Endothelial cell (in vitro differentiated cells): ENCODE results near the gene BEND6. TPM values are rescaled to one million over a fixed set of nuclear protein-coding genes. Genes with fewer than 3 reads are reported as not detected.

Experiments used
- DNase-seq: peaks from one replicate; pipeline ENCODE4 v3.0.0; 2021; ENCODE audit warnings: low spot score
- H3K27ac Mint-ChIP-seq: one replicate; pipeline ENCODE4 v1.8.0; 2021; ENCODE audit warnings: mixed read lengths, inconsistent platforms; ENCODE audit not compliant: unreplicated experiment
- H3K27me3 Mint-ChIP-seq: one replicate; pipeline ENCODE4 v1.8.0; 2021; ENCODE audit warnings: mild to moderate bottlenecking, moderate library complexity, mixed read lengths, inconsistent platforms; ENCODE audit not compliant: unreplicated experiment
- H3K36me3 Mint-ChIP-seq: one replicate; pipeline ENCODE4 v1.8.0; 2021; ENCODE audit warnings: mild to moderate bottlenecking, low read depth, mixed read lengths, inconsistent platforms; ENCODE audit not compliant: unreplicated experiment
- H3K4me1 Mint-ChIP-seq: one replicate; pipeline ENCODE4 v1.8.0; 2021; ENCODE audit warnings: mild to moderate bottlenecking, mixed read lengths, inconsistent platforms; ENCODE audit not compliant: unreplicated experiment
- H3K4me3 Mint-ChIP-seq: one replicate; pipeline ENCODE4 v1.8.0; 2021; ENCODE audit warnings: mild to moderate bottlenecking, mixed read lengths, inconsistent platforms; ENCODE audit not compliant: unreplicated experiment
- H3K9me3 Mint-ChIP-seq: one replicate; pipeline ENCODE4 v1.8.0; 2021; ENCODE audit warnings: mixed read lengths, inconsistent platforms; ENCODE audit not compliant: unreplicated experiment
- CTCF ChIP-seq: fragments of 200-600 bp; sonication (generic); IDR thresholded peaks from one replicate; pipeline ENCODE4 v1.5.0; 2021; ENCODE audit warnings: antibody characterized with exemption; ENCODE audit not compliant: unreplicated experiment
- total RNA-seq: library from RNA; stranded (reverse); fragmentation: NEBNext Ultra II Directional; extraction: Animal tissue kit (Norgen Biotek cat#: 25700); gene quantifications from one replicate; pipeline ENCODE4 v1.2.1, GENCODE V29; 2021; ENCODE audit not compliant: unreplicated experiment

The BEND6 gene
- total RNA-seq, 1 donor from 2014 or later = 0.97 TPM

DNA sequence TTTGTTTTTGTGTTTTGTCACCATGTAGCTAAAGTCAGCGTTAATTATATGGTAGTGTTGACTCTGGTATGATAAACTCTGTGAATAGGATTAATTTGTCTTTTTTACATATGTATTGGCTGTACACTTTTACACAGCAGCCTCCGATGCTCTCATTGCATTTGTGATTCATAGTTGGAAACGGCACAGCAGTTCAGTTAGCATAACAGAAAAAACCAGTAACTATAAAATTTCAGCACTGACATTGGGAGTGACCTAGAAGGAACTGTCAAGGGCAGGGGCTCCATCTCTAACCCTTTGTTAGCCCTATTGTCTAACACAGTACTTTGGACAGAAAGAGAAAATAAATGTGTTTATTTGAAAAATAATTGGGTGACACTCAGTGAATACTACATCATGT, 5.6 kb upstream of the BEND6 start:
- TF ChIP-seq CTCF = no peak
- Mint-ChIP-seq H3K9me3 (no peaks in the 10 kb centered on the region), H3K4me3 (no peak overlapping the region), H3K36me3 (no peaks in the 10 kb centered on the region), H3K27ac (no peak overlapping the region), H3K4me1 (peaks cover 12% of the 10 kb centered on the region), H3K27me3 (peaks cover 16% of the 10 kb centered on the region)
- DNase-seq = no peak

DNA sequence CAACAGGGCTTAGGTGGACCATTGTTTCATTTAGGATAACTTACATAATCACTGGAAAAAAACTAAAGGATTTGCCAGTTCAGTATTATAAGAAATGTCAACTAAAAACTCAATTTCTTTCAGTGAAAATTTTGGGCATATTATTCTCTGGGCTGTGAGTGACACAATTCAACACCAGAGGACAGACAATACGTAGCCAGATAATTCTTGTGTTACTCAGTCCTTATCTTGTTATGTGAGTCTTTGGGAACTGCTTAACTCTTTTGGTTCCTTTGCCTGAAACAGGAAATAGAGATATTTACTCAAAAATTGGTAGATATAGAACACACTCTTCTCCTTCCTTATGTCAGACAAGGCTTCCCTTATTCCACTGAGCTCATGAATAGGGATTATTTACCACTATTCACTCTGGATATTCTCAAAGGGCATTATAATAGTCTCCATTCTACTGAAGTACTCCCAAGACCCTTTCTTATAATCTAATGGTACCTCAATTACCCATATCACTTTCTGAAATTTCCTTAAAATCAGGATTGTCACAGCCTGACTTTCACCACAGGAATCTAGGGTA, 4.9 kb upstream of the BEND6 start:
- Mint-ChIP-seq H3K4me1 (peaks cover 13% of the 10 kb centered on the region), H3K9me3 (no peaks in the 10 kb centered on the region), H3K27ac (no peak overlapping the region), H3K27me3 (peaks cover 17% of the 10 kb centered on the region), H3K4me3 (no peak overlapping the region), H3K36me3 (no peaks in the 10 kb centered on the region)
- no peak for DNase-seq
- TF ChIP-seq CTCF = no peak

DNA sequence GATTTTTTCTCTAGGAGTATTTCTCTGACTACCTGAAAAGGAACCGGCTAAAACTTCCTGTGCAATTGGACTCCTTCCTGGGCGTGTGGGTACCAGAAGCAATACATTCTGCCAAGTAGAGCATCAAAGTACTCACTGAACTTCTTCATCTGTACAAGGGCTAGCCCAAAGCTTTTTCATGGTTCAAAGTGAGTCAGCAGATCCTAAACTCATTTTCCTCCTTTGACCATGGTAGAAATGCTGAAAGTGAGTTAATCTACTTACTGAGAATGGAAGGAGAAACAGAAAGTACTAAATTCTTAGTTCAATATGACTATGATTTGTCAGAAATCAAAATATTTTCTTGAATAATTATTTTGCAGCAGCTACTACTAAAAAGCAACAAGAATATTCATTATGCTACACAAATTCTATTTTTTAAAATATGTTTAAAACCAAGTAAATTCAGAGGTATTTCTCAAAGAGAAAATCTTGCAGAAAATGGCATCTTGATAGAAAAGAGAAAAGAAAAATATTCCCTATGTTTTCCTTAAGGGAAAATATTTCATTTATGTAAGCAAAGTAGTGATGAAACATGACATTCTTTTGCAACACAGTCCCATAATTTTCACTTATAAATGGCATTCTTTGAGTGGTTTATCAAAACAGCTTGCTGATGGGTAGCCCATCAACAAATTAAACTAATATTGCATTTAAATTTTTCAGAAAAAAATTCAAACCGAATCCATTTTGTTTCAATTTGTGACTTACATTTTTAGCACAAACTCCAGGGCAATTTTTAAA, 3.7 kb upstream of the BEND6 start:
- H3K36me3 Mint-ChIP-seq = no peaks in the 10 kb centered on the region
- TF ChIP-seq CTCF = no peak
- H3K9me3 Mint-ChIP-seq = no peaks in the 10 kb centered on the region
- peaks cover 15% of the 10 kb centered on the region for H3K27me3 Mint-ChIP-seq
- H3K27ac Mint-ChIP-seq = no peak overlapping the region
- no peak for DNase-seq
- H3K4me3 Mint-ChIP-seq = no peak overlapping the region
- H3K4me1 Mint-ChIP-seq = peaks cover 19% of the 10 kb centered on the region

DNA sequence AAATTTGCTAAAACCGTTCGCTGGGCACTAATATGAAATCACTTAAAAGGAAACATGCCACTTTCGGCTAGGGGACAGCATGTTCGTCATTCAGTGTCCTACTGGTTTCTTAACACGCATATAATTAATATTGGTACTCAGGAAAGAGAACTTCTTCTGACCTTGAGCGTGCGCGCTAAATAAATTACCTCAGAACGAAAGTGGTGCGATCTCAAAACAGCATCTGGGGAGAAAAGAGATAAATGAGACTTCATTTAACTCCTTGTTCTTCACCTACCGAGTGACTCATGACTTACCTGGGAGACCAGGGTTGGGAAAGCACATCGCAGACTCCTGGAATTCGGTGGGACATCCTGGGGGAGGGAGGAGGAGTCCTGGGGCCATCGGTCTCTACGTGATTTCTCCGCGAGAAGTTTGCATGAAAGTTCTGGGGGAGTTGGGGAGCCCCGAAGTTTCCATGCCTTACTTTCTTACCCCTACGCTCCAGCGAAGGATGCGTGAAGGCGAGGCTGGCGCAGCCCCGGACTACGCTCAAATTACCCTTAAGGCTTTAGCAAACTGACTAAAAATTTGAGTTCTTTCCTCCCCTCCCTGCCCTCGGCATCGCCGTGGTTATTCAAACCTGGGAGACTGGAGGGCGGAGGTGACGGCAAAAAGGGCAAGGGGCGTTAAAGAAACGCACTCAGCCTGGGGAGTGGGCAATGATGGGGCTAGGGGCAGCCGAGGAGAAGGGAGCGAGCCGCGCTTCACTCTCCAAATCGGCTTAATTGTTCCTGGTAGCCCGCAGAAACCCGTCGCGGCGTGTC, 1.1 kb upstream of the BEND6 start:
- H3K27me3 Mint-ChIP-seq = peaks cover 17% of the 10 kb centered on the region
- peak overlapping the region; percentile 24 for H3K27ac Mint-ChIP-seq
- TF ChIP-seq CTCF = no peak
- peak; percentile 9 for DNase-seq
- H3K4me1 Mint-ChIP-seq = peaks cover 19% of the 10 kb centered on the region
- H3K9me3 Mint-ChIP-seq = no peaks in the 10 kb centered on the region
- no peaks in the 10 kb centered on the region for H3K36me3 Mint-ChIP-seq
- H3K4me3 Mint-ChIP-seq = peak overlapping the region; percentile 96
